Bronchial epithelial cell (primary cell): Measurements from ENCODE around the gene OR52E4. TPM values are rescaled to one million over a fixed set of nuclear protein-coding genes. Genes with fewer than 3 reads are reported as not detected.

Source experiments
- DNase-seq: peaks from one replicate; pipeline ENCODE4 v3.0.0-alpha.2; 2010; ENCODE audit warnings: low read depth
- FAIRE-seq: peaks from 2 replicates; lab custom pipeline; 2011; peaks lifted over from hg19 to GRCh38; lab: Jason Lieb, UNC
- H3K27me3 ChIP-seq: 2 replicates; pipeline ENCODE4 v1.5.1; 2011; ENCODE audit warnings: low read length; ENCODE audit not compliant: control insufficient read depth, insufficient read depth
- H3K36me3 ChIP-seq: 2 replicates; pipeline ENCODE4 v1.5.1; 2011; ENCODE audit warnings: low read length; ENCODE audit not compliant: control insufficient read depth, insufficient read depth
- H3K4me3 ChIP-seq: 2 replicates; pipeline ENCODE4 v1.5.1; 2011; ENCODE audit warnings: mild to moderate bottlenecking, low read depth, low read length, control low read depth
- total RNA-seq: library from RNA; depleted of rRNA; stranded (reverse); fragments of >200 nt; gene quantifications from 2 replicates; pipeline ENCODE4 v1.2.1, GENCODE V29; 2014
- TF ChIP-seq, protein P1 (sequence below): IDR thresholded peaks from 2 replicates; pipeline ENCODE4 v1.5.1; 2011; ENCODE audit warnings: mild to moderate bottlenecking, moderate library complexity, low read length, control low read depth, inconsistent platforms; ENCODE audit not compliant: insufficient read depth, severe bottlenecking

OR52E4 gene
- total RNA-seq: not detected in 2 replicates

GRCh38 chr11:5880329-5880728, at the start of gene OR52E4:
Gene OR52E4 (plus strand): TSS chr11:5880629. CDS start chr11:5884293, 3,664 bp downstream.
- FAIRE-seq (no peak), DNase-seq (no peak)
- Histone ChIP-seq H3K4me3 (no peak within 1 kb of the TSS), H3K36me3 (no peaks in the 10 kb centered on the region), H3K27me3 (no peaks in the 10 kb centered on the region)
- TF ChIP-seq, protein P1, sequence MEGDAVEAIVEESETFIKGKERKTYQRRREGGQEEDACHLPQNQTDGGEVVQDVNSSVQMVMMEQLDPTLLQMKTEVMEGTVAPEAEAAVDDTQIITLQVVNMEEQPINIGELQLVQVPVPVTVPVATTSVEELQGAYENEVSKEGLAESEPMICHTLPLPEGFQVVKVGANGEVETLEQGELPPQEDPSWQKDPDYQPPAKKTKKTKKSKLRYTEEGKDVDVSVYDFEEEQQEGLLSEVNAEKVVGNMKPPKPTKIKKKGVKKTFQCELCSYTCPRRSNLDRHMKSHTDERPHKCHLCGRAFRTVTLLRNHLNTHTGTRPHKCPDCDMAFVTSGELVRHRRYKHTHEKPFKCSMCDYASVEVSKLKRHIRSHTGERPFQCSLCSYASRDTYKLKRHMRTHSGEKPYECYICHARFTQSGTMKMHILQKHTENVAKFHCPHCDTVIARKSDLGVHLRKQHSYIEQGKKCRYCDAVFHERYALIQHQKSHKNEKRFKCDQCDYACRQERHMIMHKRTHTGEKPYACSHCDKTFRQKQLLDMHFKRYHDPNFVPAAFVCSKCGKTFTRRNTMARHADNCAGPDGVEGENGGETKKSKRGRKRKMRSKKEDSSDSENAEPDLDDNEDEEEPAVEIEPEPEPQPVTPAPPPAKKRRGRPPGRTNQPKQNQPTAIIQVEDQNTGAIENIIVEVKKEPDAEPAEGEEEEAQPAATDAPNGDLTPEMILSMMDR: no peak

DNA sequence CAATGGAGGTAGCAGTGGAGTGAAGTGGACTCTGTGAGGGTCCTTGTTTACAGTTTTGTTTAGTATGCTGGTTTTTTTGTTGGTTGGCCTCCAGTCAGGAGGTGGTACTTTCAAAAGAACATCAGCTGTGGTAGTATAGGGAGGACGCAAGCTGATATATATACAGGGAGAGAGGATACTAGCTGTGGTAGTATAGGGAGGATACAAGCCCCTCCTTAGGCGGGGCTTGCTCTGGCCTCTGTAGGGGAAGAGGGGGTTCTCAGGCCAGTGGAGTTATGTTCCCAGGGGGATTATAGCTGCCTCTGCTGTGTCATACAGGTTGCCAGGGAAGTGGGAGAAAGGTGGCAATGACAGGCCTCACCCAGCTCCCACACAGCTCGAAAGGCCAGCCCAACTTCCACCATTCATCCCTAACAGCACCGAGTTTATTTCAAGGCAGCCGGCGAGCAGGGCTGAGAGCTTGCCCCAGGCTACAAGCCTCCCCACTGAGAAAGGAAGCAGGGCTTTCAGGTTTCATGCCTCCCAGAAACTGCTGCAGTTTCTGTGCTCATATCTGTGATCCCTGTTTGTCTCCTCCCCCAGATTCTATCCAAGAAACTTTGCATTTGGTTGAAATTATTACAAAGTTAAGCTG, 49.1 kb upstream of the OR52E4 start:
- FAIRE-seq (no peak), DNase-seq (no peak)
- no peak overlapping the region for H3K4me3 ChIP-seq
- H3K36me3 ChIP-seq: no peaks in the 10 kb centered on the region
- no peaks in the 10 kb centered on the region for H3K27me3 ChIP-seq
- TF ChIP-seq, protein P1: no peak

GRCh38 chr11:5833446-5833845, 47.0 kb upstream of the OR52E4 start:
- FAIRE-seq (no peak), DNase-seq (no peak)
- TF ChIP-seq, protein P1: no peak
- H3K36me3 ChIP-seq: no peaks in the 10 kb centered on the region
- H3K4me3 ChIP-seq: no peak overlapping the region
- no peaks in the 10 kb centered on the region for H3K27me3 ChIP-seq

GRCh38 chr11:5837695-5838094, 42.7 kb upstream of the OR52E4 start:
- Histone ChIP-seq H3K27me3 (no peaks in the 10 kb centered on the region), H3K36me3 (no peaks in the 10 kb centered on the region), H3K4me3 (no peak overlapping the region)
- DNase-seq (no peak), FAIRE-seq (no peak)
- TF ChIP-seq, protein P1: no peak

DNA sequence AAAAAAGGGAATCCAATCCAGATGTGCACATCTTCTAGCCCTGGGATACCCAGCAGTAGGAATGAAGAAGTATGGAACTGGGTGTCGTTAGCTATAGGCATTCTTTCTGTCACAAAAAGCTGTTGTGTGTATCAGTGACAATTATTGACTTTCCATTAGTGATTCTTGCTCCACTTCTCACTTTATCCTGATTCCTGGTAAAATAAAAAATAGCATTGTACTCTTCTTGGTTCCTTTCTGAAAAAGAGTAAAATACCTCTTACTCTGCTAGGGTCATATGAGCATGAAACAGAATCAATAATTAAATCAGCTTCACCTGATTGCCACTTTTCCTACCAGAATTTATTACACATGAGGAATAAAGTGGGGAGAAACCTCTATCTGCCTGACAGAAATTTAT, 38.6 kb upstream of the OR52E4 start, which contains the start of gene OR52E6:
TSS of gene OR52E6 (minus strand) at position 101 of the 400 bp plus-strand sequence. CDS start at position 101, 0 bp downstream.
- DNase-seq: no peak
- H3K36me3 ChIP-seq: no peaks in the 10 kb centered on the region
- TF ChIP-seq, protein P1: no peak
- no peak for FAIRE-seq
- H3K4me3 ChIP-seq: no peak within 1 kb of the TSS
- no peaks in the 10 kb centered on the region for H3K27me3 ChIP-seq

DNA sequence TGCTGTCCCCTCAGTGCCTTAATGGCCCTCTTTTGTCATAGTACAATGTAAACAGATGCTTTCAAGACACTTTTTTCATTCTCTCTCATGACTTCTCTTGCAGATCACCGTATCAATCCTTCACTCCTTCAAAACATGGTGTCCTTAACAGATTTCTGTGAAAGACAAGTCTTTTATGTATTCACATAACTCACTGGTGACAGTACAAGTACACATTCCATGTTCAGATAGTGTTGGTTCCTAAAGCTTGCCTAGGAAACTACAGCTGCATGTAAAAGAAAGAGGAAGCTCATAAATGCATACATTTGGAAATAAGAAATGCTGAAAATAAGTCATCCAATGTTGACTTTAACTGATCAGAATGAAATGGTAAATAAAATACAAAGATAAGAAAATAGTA, 33.7 kb upstream of the OR52E4 start:
- H3K4me3 ChIP-seq: no peak overlapping the region
- FAIRE-seq (no peak), DNase-seq (no peak)
- TF ChIP-seq, protein P1: no peak
- H3K36me3 ChIP-seq: no peaks in the 10 kb centered on the region
- no peaks in the 10 kb centered on the region for H3K27me3 ChIP-seq
